Dedifferentiated amniotic fluid mesenchymal stem cell (primary cell): ENCODE results near the gene FOXL3.
"Not testable (repeated sequence)": the region's sequence is repeated elsewhere in the genome, so short reads cannot be mapped to it uniquely, and the experiment has no call there.

Experiments used
- DNase-seq: peaks from one replicate; pipeline ENCODE4 v3.0.0-alpha.2; 2016; ENCODE audit errors: extremely low spot score

Gene FOXL3

GRCh38 chr7:289756-290553, at the start of gene FOXL3:
Gene FOXL3, plus strand, starts transcription at chr7:290170. Its CDS starts 0 bp downstream, at chr7:290170.
- no peak for DNase-seq

- no peak for DNase-seq
These were observed 49.0 kb upstream of the FOXL3 start for GRCh38 chr7:240887-241421.

GRCh38 chr7:241513-241912, 48.5 kb upstream of the FOXL3 start:
- DNase-seq = no peak

GRCh38 chr7:242826-243579, 47.0 kb upstream of the FOXL3 start:
- not testable (repeated sequence) for DNase-seq

- not testable (repeated sequence) for DNase-seq
These were observed 46.4 kb upstream of the FOXL3 start for GRCh38 chr7:243580-243978.

GRCh38 chr7:244974-245373, 45.0 kb upstream of the FOXL3 start:
- DNase-seq = no peak

GRCh38 chr7:245574-246295, 44.2 kb upstream of the FOXL3 start:
- DNase-seq = no peak

GRCh38 chr7:246451-246850, 43.5 kb upstream of the FOXL3 start:
- DNase-seq = no peak

GRCh38 chr7:247181-247580, 42.8 kb upstream of the FOXL3 start:
- DNase-seq = no peak

GRCh38 chr7:247636-248035, 42.3 kb upstream of the FOXL3 start:
- DNase-seq = no peak

- DNase-seq = no peak
These were observed 41.1 kb upstream of the FOXL3 start for GRCh38 chr7:248732-249435.

GRCh38 chr7:249989-250388, 40.0 kb upstream of the FOXL3 start:
- DNase-seq = no peak

- no peak for DNase-seq
These were observed 39.4 kb upstream of the FOXL3 start for GRCh38 chr7:250523-250922.

- no peak for DNase-seq
These were observed 39.0 kb upstream of the FOXL3 start for GRCh38 chr7:251005-251404.

GRCh38 chr7:251446-252175, 38.4 kb upstream of the FOXL3 start:
- DNase-seq = no peak

- no peak for DNase-seq
These were observed 37.6 kb upstream of the FOXL3 start for GRCh38 chr7:252216-252965.

- DNase-seq = no peak
These were observed 37.0 kb upstream of the FOXL3 start for GRCh38 chr7:252981-253380.

- DNase-seq = no peak
These were observed 36.2 kb upstream of the FOXL3 start for GRCh38 chr7:253581-254336.

- DNase-seq = no peak
These were observed 35.5 kb upstream of the FOXL3 start for GRCh38 chr7:254337-255037.
